Heart left ventricle (tissue), 13 donors: ENCODE measurements around the gene VWA3A.

Experiments
- CTCF ChIP-seq, 12 donors: fragments of 200-600 bp; sonication (generic) in 4 of 12; IDR thresholded peaks; one replicate each; pipeline versions ENCODE4 v1.5.0 to v1.8.0; 2018 to 2022; ENCODE audit warnings: antibody characterized with exemption in 12 of 12, mild to moderate bottlenecking in 5 of 12
- POLR2A ChIP-seq, 2 donors: fragments of 450-650 bp; IDR thresholded peaks; one replicate each; pipeline ENCODE4 v1.6.1; 2017; ENCODE audit warnings: antibody characterized with exemption in 2 of 2, mild to moderate bottlenecking in 2 of 2, moderate library complexity in 2 of 2
- donor health status: ischemic (EF 13 %, LVEDD 7.1; RV severe dilation, severe dysfunction).
- donor health status: DM: no; HTN: yes; CAD: no.
- donor health status: DM: no; HTN: no; CAD: no.
- donor health status: ischemic (EF 25% LVEDD 6.9; RV normal size, moderate dysfunction).
- donor health status: ischemic (EF 25% LVEDD 5.7; RV mildly dilated, moderate dysfunction).
- donor health status: ischemic (EF 35%, LVEDD 5.7; RV mildly dilated, moderate dysfunction).
- donor health status: nonischemic (EF 11% LVEDD 7.7; RV severe dilation, severe dysfunction).
- donor health status: DM: yes; HTN: yes; CAD: no.
- donor health status: PGD.
- donor health status: ischemic (EF 29% LVEDD 5.4; RV normal size, mild dysfunction).
- donor health status: nonischemic (EF 23%, LVEDD 6.1; RV moderate dilation, normal function).

GRCh38 chr16:22050963-22051362 lies 41.4 kb upstream of the VWA3A start:
- TF ChIP-seq CTCF (IDR thresholded peaks at IDR 0.05), result no peak
- TF ChIP-seq POLR2A (IDR thresholded peaks at IDR 0.05), result no peak
